NB4 (cell line): Measurements from ENCODE around the gene RABGAP1.

Source experiments
- CTCF ChIP-seq: IDR thresholded peaks from one replicate; pipeline ENCODE4 v1.5.1; 2012; ENCODE audit warnings: low read depth, low read length
- MAX ChIP-seq: IDR thresholded peaks from 2 replicates; pipeline ENCODE4 v1.6.1; 2011; ENCODE audit warnings: low read depth, low read length
- POLR2A ChIP-seq: IDR thresholded peaks from 2 replicates; pipeline ENCODE4 v1.6.1; 2011; ENCODE audit warnings: mild to moderate bottlenecking; ENCODE audit not compliant: insufficient read length; ENCODE audit errors: extremely low read depth

- TF ChIP-seq POLR2A (no peak), CTCF (no peak), MAX (no peak)
Observed at GRCh38 chr9:123065196-123065595, 124.4 kb downstream of the RABGAP1 start.
